Panc1 (cell line): ENCODE data around the gene PLEKHG5. TPM values are rescaled to one million over a fixed set of nuclear protein-coding genes. Genes with fewer than 3 reads are reported as not detected.

ENCODE experiments used
- ATAC-seq: fragments of 200-7000 bp; cut with Tn5 transposase; 2 replicates; pipeline ENCODE4 v1.9.1; 2020; ENCODE audit warnings: mild to moderate bottlenecking, moderate library complexity
- BruUV-seq: library from RNA; stranded (reverse); fragments of 400-500 nt; replicated peaks from 2 replicates; lab custom pipeline; 2021; lab: Mats Ljungman, UMichigan
- CTCF ChIA-PET: fragments of 300-600 bp; sonication (Branson Sonifier 250); formaldehyde crosslinking; loops from one replicate; lab custom pipeline; 2022; ENCODE audit warnings: antibody characterized with exemption; lab: Charles Lee
- POLR2A ChIA-PET: fragments of 300-600 bp; sonication (Branson Sonifier 250); formaldehyde crosslinking; loops from one replicate; lab custom pipeline; 2022; ENCODE audit warnings: antibody characterized with exemption; lab: Charles Lee
- DNase-seq: peaks from one replicate; pipeline ENCODE4 v3.0.0-alpha.2; 2010; ENCODE audit warnings: low read depth, low spot score
- H3K27ac ChIP-seq: 2 replicates; pipeline ENCODE4 v1.5.1; 2011; ENCODE audit warnings: mild to moderate bottlenecking, low read length, inconsistent platforms
- H3K27me3 ChIP-seq: fragments of 200-500 bp; sonication (Bioruptor generic); 2 replicates; pipeline ENCODE4 v1.6.0; 2014; ENCODE audit warnings: low read length, inconsistent platforms; ENCODE audit not compliant: control insufficient read depth, insufficient read depth
- H3K36me3 ChIP-seq: fragments of 200-500 bp; sonication (Bioruptor generic); 2 replicates; pipeline ENCODE4 v1.5.1; 2014; ENCODE audit warnings: inconsistent platforms, mild to moderate bottlenecking, low read length, moderate library complexity; ENCODE audit not compliant: control insufficient read depth, insufficient read depth
- H3K4me1 ChIP-seq: 2 replicates; pipeline ENCODE4 v1.5.1; 2011; ENCODE audit warnings: inconsistent platforms, mild to moderate bottlenecking, low read length, moderate library complexity; ENCODE audit not compliant: control insufficient read depth, insufficient read depth
- H3K4me3 ChIP-seq, 2 experiments: 2 replicates each; pipeline ENCODE4 v1.5.1; 2011 to 2012; ENCODE audit warnings: low read depth in 2 of 2, low read length in 2 of 2, mild to moderate bottlenecking in 2 of 2, inconsistent platforms in 1 of 2, moderate library complexity in 1 of 2
- H3K9me3 ChIP-seq: fragments of 200-500 bp; sonication (Bioruptor generic); 2 replicates; pipeline ENCODE4 v1.5.1; 2014; ENCODE audit warnings: low read depth, mild to moderate bottlenecking, inconsistent platforms, low read length, moderate library complexity; ENCODE audit not compliant: control insufficient read depth, insufficient read depth
- CTCF ChIP-seq: fragments of 450-650 bp; IDR thresholded peaks from 2 replicates; pipeline ENCODE4 v1.5.1; 2017; ENCODE audit warnings: mild to moderate bottlenecking
- POLR2AphosphoS5 ChIP-seq: IDR thresholded peaks from 2 replicates; pipeline ENCODE4 v1.6.1; 2012; ENCODE audit warnings: mild to moderate bottlenecking, low read depth, low read length, moderate library complexity
- REST ChIP-seq, 2 experiments: IDR thresholded peaks; 2 replicates each; pipeline ENCODE4 v1.6.1; 2011 to 2012; ENCODE audit warnings: low read depth in 2 of 2, control low read depth in 1 of 2, low read length in 1 of 2, mild to moderate bottlenecking in 1 of 2, moderate library complexity in 1 of 2; ENCODE audit not compliant: insufficient read depth in 1 of 2
- SIN3A ChIP-seq: IDR thresholded peaks from 2 replicates; pipeline ENCODE4 v1.6.1; 2012; ENCODE audit warnings: low read depth, mild to moderate bottlenecking, low read length, moderate library complexity, borderline replicate concordance; ENCODE audit not compliant: insufficient read depth
- TCF7L2 ChIP-seq: IDR thresholded peaks from 2 replicates; pipeline ENCODE4 v1.6.1; 2011; ENCODE audit warnings: mild to moderate bottlenecking, low read depth, low read length, inconsistent platforms
- in situ Hi-C: cut with HindIII; loops from 2 replicates; pipeline ENCODE4 v1.10.0; 2016; ENCODE audit warnings: low sequenced_read_pairs, low pct_unique_long_range_greater_than_20kb
- intact Hi-C: fragments of 100-400 bp; cut with micrococcal nuclease; formaldehyde crosslinking; loops from one replicate; pipeline ENCODE4 v1.10.0; 2022; ENCODE audit not compliant: unreplicated experiment
- total RNA-seq: library from RNA; stranded (reverse); gene quantifications from one replicate; pipeline ENCODE4 v1.2.1, GENCODE V29; 2021; ENCODE audit not compliant: unreplicated experiment

The PLEKHG5 gene
- total RNA-seq, 1 experiment from 2014 or later, result 6.8 TPM

GRCh38 chr1:6509220-6509918 lies 17.9 kb upstream of the PLEKHG5 start:
- TF ChIP-seq SIN3A (no peak), REST (IDR thresholded peaks at IDR 0.05; ENCODE audit: insufficient read depth in 1 of 2, low read depth in 2 of 2, low read length in 1 of 2) (no peak), CTCF (no peak), TCF7L2 (no peak)
- DNase-seq (no peak), ATAC-seq (no peak)
- Histone ChIP-seq H3K36me3 (no peaks in the 10 kb centered on the region), H3K9me3 (no peaks in the 10 kb centered on the region), H3K27me3 (no peaks in the 10 kb centered on the region), H3K4me1 (no peaks in the 10 kb centered on the region), H3K27ac (no peak overlapping the region), H3K4me3 (no peak overlapping the region)
- BruUV-seq, result no TSS peak
- ChIA-PET CTCF (interaction anchor here (0.6 kb wide), 1 partner anchor 116 kb away, joined by 4 read pairs; the partner anchor contains the start of gene ACOT7), POLR2A (no interaction called here)
- intact Hi-C loops (no loop called here), in situ Hi-C loops (no loop called here)

DNA sequence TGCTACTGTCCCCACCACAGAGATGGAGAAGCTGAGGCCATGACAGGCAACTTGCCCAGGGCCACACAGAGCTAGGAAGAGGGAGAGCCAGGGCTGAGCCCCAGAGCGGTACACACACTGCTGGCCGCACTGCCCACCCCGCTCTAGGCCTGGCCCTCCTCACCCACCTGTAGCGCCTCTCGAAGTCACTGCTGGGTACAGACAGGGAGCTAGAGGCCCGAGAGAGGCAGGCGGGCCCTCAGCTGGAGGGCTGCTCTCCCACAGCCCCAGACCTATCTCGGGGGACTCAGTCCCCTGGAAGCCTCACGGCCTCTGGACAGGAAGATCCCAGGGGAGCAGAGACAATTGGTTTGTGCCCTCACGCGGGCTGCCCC lies 17.3 kb upstream of the PLEKHG5 start:
- intact Hi-C loops, result no loop called here
- Histone ChIP-seq H3K36me3 (no peaks in the 10 kb centered on the region), H3K4me1 (no peaks in the 10 kb centered on the region), H3K4me3 (no peak overlapping the region), H3K27ac (no peak overlapping the region), H3K9me3 (no peaks in the 10 kb centered on the region), H3K27me3 (no peaks in the 10 kb centered on the region)
- ChIA-PET POLR2A (no interaction called here), CTCF (no interaction called here)
- DNase-seq (no peak), ATAC-seq (peak; percentile 8; the same call in 1 of the 2 replicates)
- no TSS peak for BruUV-seq
- TF ChIP-seq TCF7L2 (no peak), SIN3A (no peak), CTCF (no peak), POLR2AphosphoS5 (no peak), REST (IDR thresholded peaks at IDR 0.05; ENCODE audit: insufficient read depth in 1 of 2, low read depth in 2 of 2, low read length in 1 of 2) (no peak)
- in situ Hi-C loops, result no loop called here
